Urinary bladder (tissue), 4 donors: ENCODE data around the gene KIF26B. TPM values are rescaled to one million over a fixed set of nuclear protein-coding genes. Genes with fewer than 3 reads are reported as not detected.

ENCODE experiments used
- DNase-seq: peaks from one replicate; pipeline ENCODE4 v3.0.0-alpha.2; 2015; ENCODE audit errors: extremely low spot score
- H3K27ac ChIP-seq: one replicate; pipeline ENCODE4 v1.5.1; 2013; ENCODE audit warnings: low read depth, mild to moderate bottlenecking, moderate library complexity
- H3K36me3 ChIP-seq: one replicate; pipeline ENCODE4 v1.6.1; 2013; ENCODE audit warnings: mild to moderate bottlenecking, moderate library complexity; ENCODE audit not compliant: insufficient read depth
- H3K4me1 ChIP-seq: one replicate; pipeline ENCODE4 v1.6.1; 2013; ENCODE audit warnings: mild to moderate bottlenecking, moderate library complexity; ENCODE audit not compliant: insufficient read depth
- H3K4me3 ChIP-seq: one replicate; pipeline ENCODE4 v1.5.1; 2013; ENCODE audit warnings: low read depth, low read length
- WGBS: extraction: QIAGEN DNeasy Blood & Tissue Kit; methylation state at CpG from one replicate; pipeline ENCODE4 v1.1.7; 2013; 5-methylcytosine and 5-hydroxymethylcytosine counted together
- polyA plus RNA-seq: library from polyadenylated mRNA; stranded (reverse); fragments of 200-250 nt; gene quantifications from one replicate; pipeline ENCODE4 v1.2.3, GENCODE V29; 2013
- total RNA-seq: library from RNA; depleted of rRNA; stranded (reverse); fragments of >200 nt; gene quantifications from one replicate; pipeline ENCODE4 v1.2.3, GENCODE V29; 2014
- donor health status: healthy with polysubstance abuse.
- donor health status: healthy.

Gene KIF26B
- total and polyA plus RNA-seq, 2 donors = 0.62 to 12.2 TPM

- Histone ChIP-seq H3K4me1 (no peaks in the 10 kb centered on the region), H3K36me3 (no peaks in the 10 kb centered on the region), H3K27ac (no peak overlapping the region), H3K4me3 (no peak overlapping the region)
- no peak for DNase-seq
- 95% methylated on average over 10 of the region's 10 CpGs for WGBS
These were observed 57.0 kb downstream of the KIF26B start for GRCh38 chr1:245211761-245212160.

DNA sequence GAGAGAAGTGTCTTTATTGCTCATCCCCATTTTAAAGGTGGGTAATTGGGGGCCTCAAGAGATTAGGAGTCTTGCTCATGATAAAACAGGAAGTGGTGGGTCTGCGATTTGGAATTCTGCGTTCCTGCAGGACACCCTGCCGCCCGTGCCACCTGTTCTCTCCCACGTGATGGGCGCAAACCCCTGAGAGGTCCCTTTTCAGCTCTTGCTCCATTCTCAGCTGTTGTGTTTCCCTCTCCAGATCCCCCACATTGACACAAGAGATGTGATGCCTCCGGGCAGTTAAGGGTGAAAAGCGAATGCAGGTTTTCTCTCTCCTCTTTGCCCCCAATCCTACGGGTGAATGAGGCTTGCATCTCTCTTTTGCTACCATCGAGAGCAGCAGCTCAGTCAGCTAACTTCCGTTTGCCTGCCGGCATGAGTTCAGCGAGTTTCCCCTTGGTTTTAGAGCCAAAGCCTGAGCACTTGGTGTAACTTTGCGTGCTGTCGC lies 57.5 kb downstream of the KIF26B start:
- no peaks in the 10 kb centered on the region for H3K36me3 ChIP-seq
- no peak for DNase-seq
- WGBS = 94% methylated on average over 15 of the region's 15 CpGs
- H3K4me1 ChIP-seq = no peaks in the 10 kb centered on the region
- H3K27ac ChIP-seq = no peak overlapping the region
- no peak overlapping the region for H3K4me3 ChIP-seq

DNA sequence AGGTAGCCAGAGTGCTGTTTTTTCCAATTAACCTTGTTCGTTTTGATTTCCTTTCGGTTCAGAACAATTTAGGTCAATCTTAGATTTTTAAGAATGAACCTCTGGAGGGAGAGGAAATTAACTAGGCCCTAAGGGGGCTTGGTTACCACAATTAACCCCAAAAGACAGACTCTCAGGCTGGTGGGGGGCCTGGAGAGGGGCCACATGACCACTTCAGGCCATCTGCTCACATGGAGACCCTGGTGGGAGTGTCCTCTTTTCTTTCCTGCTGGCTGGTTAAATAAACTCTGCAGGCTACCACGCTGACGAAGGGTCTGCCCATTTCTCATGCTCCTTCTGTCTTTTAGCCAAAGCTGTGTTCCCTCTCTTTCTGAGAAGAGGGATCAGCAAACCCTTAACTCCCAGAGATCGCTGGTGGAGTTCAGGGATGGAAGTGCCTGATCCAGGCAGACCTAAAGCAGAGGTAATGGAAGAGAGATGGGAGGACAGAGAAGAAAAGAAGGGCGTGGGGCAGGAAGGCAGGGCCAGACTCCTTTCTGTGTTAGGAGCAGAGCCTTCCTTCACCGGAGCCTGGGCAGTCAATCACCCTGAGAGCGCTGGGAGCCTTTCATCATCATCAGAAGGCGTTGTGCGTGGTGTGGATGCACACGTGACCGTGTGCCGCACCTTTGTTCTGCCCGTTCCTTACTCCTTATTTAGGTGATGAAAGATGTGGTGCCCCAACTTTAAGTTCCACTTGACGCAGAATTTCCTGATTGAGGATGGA lies 58.5 kb downstream of the KIF26B start:
- no peaks in the 10 kb centered on the region for H3K36me3 ChIP-seq
- WGBS = 87% methylated on average over 15 of the region's 15 CpGs
- DNase-seq = no peak
- no peak overlapping the region for H3K4me3 ChIP-seq
- no peak overlapping the region for H3K27ac ChIP-seq
- H3K4me1 ChIP-seq = no peaks in the 10 kb centered on the region

DNA sequence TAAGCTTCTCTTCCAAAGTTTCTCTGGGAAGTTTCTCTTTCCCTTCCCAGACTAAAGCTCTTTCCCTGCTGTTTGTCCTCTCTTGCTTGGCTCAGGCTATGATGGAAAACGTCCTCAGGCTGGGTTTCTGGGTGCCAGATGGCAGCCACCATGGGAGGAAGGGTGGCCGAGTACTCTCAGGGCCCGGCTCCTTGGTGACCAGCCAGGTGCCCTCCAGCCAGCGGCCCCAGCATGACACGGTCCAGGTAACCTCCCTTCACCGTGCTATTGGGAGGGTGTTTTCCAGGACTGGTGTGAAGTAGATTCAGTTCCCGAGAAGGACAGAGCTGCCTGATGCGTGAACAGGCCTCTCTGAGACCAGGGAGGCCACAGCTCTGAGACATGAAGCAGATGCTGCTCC lies 60.3 kb downstream of the KIF26B start:
- Histone ChIP-seq H3K4me3 (no peak overlapping the region), H3K36me3 (no peaks in the 10 kb centered on the region), H3K4me1 (no peaks in the 10 kb centered on the region), H3K27ac (no peak overlapping the region)
- DNase-seq = no peak
- 76% methylated on average over 8 of the region's 8 CpGs for WGBS

DNA sequence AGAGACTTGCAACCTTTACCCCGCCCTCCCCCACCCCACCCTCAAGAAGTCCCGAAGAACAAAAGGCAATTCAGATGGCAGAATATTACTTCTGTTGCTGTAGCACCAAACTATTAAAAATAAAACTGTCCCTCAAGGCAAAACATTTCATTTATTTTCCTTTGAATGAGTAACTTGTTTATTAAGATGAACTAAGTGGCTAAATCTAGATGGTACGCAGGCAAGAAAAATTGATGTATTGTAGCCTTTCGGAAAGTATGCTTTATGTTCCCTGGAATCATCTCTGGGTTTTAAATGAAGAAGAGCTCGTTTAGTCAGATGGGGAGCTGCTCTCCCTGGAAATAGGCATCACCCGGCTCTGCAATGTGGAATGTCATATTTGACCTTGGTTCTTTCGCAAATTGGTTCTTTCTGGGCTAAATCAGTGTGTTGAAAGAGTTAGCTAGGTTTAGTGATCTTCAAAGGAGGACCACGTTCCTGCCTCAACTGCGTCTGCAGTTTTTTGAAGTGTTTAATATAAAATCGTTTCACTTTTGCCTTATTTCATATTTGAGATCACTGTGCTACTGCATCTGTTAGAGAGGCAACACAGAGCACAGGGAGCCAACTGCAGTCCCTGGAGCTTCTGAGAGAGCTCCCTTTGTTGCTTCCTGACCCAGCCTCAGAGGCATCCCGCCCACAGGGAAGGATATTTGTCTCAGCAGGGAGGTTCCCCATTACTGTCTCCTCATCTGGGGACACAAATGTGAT lies 61.8 kb downstream of the KIF26B start:
- Histone ChIP-seq H3K4me1 (no peaks in the 10 kb centered on the region), H3K4me3 (no peak overlapping the region), H3K27ac (no peak overlapping the region), H3K36me3 (no peaks in the 10 kb centered on the region)
- DNase-seq = no peak
- 69% methylated on average over 11 of the region's 11 CpGs for WGBS

GRCh38 chr1:245217853-245218608 lies 63.2 kb downstream of the KIF26B start:
- no peaks in the 10 kb centered on the region for H3K36me3 ChIP-seq
- H3K4me1 ChIP-seq = no peaks in the 10 kb centered on the region
- no peak overlapping the region for H3K4me3 ChIP-seq
- H3K27ac ChIP-seq = no peak overlapping the region
- DNase-seq = no peak
- 91% methylated on average over 12 of the region's 12 CpGs for WGBS

DNA sequence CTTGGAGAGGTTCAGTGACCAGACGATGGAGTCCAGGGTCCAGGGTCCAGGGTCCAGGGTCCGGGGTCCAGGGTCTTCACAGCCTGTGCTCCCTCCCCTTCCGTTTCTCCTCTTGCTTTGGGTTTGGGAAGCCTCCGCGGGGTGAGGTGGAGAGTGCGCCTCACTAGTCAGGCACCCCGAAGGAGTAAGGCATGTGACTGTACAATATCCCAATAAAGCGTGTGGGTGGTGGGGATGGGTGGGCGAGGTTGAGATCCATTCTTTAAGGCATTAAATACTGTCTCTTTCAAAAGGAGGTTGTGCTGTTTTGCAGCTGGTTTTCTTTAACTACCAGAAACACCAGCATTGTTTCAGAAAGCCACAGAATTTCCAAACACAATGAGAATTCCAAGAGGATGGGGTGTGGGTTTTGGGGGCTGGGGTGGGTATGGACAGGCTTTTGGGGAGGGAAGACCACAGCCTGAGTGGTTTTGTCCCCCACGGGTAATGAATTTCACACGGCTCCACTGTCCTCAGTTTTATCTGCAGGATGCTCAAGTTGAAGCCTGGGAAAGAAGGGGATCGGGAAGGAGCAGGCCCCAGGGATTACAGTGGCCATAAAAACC lies 65.7 kb downstream of the KIF26B start:
- 75% methylated on average over 12 of the region's 12 CpGs for WGBS
- Histone ChIP-seq H3K36me3 (no peaks in the 10 kb centered on the region), H3K4me1 (no peaks in the 10 kb centered on the region), H3K27ac (no peak overlapping the region), H3K4me3 (no peak overlapping the region)
- no peak for DNase-seq

GRCh38 chr1:245221805-245222204 lies 67.0 kb downstream of the KIF26B start:
- no peak overlapping the region for H3K27ac ChIP-seq
- DNase-seq = no peak
- no peak overlapping the region for H3K4me3 ChIP-seq
- 94% methylated on average over 6 of the region's 6 CpGs for WGBS
- H3K4me1 ChIP-seq = no peaks in the 10 kb centered on the region
- no peaks in the 10 kb centered on the region for H3K36me3 ChIP-seq

GRCh38 chr1:245222931-245223595 lies 68.3 kb downstream of the KIF26B start:
- Histone ChIP-seq H3K4me1 (no peaks in the 10 kb centered on the region), H3K4me3 (no peak overlapping the region), H3K36me3 (no peaks in the 10 kb centered on the region), H3K27ac (no peak overlapping the region)
- DNase-seq = no peak
- WGBS = 83% methylated on average over 2 of the region's 2 CpGs

DNA sequence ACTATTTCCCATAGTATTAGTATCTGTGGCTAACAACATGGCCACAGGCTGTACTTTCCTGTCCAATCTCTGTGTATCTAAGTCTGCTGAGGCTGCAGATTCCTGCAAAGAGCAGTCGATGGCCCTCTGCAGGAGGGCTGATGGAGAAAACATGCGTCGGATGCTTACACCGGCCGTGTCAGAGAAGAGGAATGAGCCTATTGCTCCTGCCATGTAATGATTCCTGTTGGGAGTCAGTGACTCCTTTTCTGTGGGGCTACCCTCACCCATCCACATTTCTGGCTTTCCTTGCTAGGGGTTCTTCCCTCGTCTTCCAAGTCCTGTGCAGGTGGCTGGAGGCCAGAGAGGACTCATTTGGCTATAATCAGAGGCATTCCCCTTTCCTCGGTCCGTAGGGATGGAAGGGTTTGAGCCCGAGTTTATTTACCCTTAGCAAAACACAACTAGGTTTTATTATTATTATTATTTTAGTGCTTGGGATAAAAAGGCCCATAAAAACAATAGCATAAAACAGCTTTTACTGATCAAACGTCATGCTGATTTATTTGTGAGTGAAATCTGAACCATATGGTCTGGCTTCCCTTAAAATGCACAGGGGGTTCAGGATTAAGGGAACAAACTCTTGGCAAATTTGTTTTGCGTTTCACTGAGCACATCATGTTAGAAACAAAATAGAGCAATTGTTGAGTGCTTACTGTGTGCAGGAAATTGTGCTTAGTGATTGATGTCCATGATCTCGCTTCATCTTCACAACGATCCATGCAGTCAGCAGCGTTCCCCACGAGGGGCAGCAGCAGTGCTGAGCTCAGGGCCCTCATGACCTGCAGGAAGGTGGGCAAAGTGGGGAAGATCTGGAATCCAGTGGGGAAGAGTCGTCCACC lies 70.8 kb downstream of the KIF26B start:
- peak; percentile 28 for DNase-seq
- Histone ChIP-seq H3K4me3 (no peak overlapping the region), H3K36me3 (no peaks in the 10 kb centered on the region), H3K27ac (no peak overlapping the region), H3K4me1 (no peaks in the 10 kb centered on the region)
- WGBS = 56% methylated on average over 16 of the region's 16 CpGs

DNA sequence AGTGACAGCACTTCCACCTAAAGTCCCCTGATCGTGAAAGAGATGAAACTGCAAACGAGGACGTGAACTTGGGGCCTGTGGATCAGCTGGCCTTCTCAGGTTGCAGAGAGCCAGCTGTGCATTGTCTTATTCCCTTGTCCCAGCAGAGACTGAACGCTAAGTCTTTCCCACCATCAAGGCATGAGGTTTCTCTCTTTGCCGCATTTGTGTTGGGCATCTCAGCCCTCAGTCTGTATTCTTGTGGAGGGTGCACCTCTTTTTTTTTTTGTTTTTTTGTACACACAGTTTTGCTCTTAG lies 71.4 kb downstream of the KIF26B start:
- no peak overlapping the region for H3K4me3 ChIP-seq

DNA sequence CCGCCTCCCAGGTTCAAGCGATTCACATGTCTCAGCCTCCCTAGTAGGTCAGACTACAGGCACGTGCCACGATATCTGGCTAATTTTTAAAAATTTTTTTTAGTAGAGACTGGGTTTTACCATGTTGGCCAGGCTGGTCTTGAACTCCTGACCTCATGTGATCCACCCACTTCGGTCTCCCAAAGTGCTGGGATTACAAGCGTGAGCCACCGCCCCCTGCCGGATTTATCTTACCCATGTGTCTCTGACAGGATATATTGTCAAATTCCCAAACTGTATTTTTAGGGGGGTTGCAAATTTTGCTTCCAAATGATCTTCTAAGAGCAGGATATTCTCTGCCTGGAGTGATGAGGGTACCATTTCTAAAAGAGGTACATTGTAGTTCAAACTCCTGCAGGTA lies 74.3 kb downstream of the KIF26B start:
- no peak overlapping the region for H3K4me3 ChIP-seq
- WGBS = 94% methylated on average over 8 of the region's 8 CpGs
- H3K36me3 ChIP-seq = no peaks in the 10 kb centered on the region
- DNase-seq = no peak
- H3K4me1 ChIP-seq = no peaks in the 10 kb centered on the region
- no peak overlapping the region for H3K27ac ChIP-seq

More for the DNA sequence above, 71.4 kb downstream of the KIF26B start:
- 88% methylated on average over 5 of the region's 5 CpGs for WGBS
- no peak overlapping the region for H3K27ac ChIP-seq
- H3K4me1 ChIP-seq = no peaks in the 10 kb centered on the region
- no peaks in the 10 kb centered on the region for H3K36me3 ChIP-seq
- DNase-seq = no peak
